NCI-H2196 (cell line): ENCODE measurements around the gene TC2N.
"Not testable (repeated sequence)": the region's sequence is repeated elsewhere in the genome, so short reads cannot be mapped to it uniquely, and the experiment has no call there.

Experiments used
- DNase-seq: peaks from one replicate; lab custom pipeline; 2025; ENCODE audit not compliant: unreplicated experiment; lab: John Stamatoyannopoulos, UW

The TC2N gene

DNA sequence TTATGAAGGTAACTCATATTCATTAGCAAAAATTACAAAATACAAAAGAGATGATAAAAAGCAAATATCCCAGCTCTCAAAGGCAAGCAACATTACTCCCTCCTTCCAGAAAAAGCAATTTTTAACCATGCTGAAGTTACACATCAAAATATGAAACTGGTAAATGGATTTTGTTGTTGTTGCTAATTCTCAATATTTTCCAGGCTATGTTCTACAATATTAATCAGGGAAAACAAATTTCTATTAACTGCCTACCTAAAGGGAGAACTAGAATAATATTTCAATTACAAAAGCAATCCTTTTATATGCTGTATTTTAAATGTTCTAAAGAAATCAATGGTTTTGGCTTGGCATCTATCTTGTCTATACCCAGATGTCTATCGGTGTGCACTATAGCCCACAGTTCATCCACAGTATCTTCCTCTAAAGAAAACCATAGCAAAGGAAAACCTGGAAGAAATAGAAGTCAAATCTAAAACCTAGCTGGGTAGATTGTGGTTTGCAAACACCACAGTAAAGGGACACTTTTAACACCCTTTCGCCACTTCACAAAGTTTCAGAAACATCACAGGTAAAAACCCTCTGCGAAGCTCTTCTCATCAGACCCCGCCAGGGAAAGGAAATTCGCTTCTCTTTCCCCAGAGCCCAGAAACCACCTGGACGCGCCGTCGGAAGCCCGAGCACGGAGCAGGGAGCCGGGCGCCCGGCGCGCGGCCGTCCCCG, 32.0 kb downstream of the TC2N start:
- DNase-seq: peak; percentile 1

DNA sequence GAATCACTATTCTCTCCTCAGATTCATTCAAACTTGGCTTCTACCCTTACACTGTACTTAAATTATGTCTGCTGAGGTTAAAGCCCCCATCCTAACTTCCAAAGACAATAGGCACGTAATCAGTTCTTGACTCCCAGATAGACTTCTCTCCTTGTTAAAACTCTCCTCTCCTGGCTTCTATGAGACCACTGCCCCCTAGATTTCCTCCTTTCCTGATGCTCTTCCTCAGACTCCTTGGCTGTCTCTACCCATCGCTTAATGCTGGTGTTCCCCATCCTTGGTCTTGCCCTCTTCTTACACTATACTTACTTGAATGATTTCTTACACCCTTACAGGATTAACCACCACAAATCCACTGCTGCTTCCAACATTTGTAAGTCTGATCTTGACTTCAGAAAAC, 32.8 kb downstream of the TC2N start:
- DNase-seq: no peak

DNA sequence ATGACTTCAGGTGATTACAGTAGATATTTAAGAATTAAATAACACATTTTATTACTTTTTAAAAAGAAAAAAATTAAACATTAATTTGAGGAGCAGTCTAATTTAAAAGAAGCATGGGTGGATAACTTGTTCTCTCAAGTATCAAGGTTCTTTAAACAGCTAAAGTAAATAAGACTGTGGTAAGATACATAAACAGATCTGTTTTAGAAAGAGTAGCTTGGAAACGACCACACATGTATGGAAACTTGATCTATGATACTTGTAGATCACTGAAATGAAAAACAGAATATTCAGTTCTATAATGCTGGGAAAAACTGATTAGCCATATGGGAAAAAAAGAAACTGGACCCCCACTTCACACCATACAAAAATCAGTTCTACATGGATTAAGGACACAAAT, 36.0 kb downstream of the TC2N start:
- DNase-seq: no peak

DNA sequence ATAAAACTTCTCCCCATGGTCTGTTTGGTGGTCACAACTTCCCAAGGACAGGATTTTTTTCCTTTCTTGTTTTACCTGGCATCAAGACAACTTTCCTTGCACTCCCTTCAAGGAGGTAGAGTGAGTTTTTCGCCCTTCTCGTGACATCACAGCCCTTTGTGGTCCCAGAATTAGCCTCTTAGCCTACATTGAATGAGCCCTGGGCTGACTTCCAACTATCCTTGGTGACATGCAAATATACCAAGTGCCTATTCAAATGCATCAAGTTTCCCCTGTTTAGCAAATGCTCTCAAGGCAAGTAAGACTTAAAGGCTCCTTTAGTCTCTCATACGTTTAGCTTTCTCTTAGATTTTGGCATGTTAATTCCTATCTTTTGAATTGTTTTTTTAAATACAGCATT, 36.6 kb downstream of the TC2N start:
- DNase-seq: peak; percentile 77

DNA sequence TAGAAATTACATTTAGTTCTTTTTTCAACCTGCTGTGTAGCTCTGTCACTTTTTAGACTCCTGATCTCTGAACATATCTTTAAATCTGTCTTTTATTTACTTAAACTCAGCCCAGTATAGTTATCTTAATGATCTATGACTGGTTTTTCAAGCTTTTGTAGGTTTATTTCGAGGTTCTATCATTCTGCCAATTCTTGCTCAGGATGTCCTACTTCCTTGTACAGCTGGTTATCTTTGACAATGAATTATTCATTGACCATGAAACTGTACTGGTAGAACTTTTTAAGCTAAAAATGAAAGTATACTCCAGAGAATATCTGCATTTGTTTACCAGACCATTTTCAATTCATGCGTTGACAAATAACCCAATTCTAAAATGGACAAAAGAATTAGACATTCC, 37.8 kb downstream of the TC2N start:
- DNase-seq: no peak

DNA sequence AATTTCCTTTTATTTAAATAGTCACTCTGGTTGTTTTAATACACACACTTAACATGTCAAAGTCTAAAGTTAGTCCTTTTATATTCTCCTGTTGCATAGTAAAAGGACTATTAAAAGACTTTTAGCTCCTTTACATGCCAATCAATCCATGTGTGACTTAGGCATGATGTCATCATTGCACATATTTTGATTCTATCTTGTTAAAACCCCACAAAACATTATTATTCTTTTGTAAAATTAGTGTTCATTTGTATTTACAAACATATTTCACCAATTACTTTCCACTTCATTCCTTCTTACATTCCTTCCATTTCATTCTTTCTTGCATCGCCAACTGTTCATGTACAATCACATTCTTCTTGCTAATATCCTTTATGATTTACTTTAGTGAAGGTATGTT, 39.6 kb downstream of the TC2N start:
- DNase-seq: no peak

DNA sequence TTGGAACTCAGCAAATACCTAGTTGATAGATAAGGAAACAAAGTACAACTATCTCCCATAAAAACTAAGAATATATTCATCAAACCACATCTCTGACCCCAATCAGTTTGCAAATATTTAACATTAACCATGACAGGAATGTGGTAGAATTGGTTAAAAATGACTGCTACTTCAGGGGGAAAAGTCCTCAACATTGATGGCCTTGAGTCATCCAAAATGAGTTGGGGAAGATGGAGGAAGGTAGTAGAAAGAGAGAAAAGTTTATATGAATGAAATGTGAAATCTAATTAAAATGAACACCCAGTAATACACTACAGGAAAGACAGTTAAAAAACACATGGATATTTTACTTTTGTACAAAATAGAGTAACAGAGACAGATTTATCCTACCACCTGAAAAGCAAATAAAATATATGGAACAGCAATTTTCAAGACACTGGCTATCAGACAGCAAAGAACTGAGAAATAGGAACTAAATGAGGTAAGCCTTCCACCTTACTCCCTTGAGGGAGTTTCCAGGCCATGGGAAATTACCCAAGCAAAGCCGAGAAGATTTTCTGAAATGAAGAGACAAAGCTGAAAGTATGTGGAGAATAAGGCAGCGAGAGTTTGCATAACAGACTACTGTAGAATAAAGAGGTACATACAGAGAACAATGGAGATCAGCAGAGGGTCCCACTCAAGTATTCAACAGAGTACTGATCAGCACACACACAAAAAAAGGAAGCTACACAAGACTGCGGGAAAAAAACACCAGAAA, 49.6 kb downstream of the TC2N start:
- no peak for DNase-seq

DNA sequence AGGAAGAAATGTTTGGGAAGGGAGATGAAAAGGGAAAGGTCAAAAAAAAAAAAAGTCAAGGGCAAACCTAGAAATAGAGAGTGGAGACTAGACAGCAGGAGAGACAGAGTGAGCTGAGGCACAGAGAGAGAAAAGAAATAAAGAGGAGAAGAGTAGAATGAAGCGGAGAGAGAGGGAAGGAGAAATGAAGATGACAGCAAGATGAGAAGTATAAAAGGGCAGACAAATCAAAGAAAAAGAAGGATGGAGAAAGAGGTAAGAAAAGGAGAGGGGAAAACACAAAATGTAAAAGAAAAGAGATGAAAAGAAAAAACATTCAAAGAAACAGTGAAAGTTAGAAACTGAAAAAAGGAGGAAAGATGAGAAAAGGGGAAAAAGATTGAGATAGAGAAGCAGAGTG, 53.0 kb downstream of the TC2N start:
- DNase-seq: no peak

DNA sequence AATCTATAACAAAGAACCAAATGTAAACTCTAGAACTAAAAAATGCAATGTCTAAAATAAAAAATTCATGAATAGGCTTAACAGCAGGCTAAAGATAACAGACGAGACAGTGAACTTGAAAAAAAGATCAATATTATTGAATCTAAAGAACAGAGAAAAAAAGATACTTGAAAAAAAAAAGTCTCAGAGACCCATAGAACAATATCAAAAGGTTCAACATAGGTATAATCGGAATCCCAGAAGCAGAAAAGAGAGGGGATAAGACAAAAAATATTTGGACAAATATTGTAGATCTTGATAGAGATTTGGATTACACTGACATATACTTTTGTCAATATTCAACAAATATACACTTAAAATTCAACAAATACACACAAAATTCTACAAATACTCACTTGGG, 56.6 kb downstream of the TC2N start:
- no peak for DNase-seq

DNA sequence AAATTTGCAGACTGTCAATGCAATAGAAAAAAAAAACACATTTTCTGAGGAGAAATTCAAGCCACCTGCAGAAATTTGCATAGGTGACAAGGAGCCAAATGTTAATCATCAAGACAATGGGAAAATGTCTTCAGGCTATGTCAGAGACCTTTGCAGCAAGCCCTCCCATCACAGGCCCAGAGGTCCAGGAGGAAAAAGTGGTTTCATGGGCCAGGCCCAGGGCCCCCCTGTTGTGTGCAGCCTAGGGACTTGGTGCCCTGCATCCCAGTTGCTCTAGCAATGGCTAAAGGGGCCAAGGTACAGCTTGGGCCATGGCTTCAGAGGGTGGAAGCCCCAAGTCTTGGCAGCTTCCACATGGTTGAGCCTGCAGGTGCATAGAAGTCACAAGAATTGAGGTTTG, 60.6 kb downstream of the TC2N start:
- no peak for DNase-seq

DNA sequence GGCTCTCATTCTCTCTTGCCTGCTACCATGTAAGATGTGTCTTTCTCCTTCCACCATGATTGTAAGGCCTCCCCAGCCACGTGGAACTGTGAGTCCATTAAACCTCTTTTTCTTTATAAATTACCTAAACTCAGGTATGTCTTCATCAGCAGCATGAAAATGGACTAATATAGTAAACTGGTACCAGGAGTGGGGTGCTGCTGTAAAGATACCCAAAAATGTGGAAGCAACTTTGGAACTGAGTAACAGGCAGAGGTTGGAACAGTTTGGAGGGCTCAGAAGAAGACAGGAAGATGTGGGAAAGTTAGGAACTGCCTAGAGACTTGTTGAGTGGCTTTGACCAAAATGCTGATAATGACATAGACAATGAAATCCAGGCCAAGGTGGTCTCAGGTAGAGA, 61.2 kb downstream of the TC2N start:
- DNase-seq: not testable (repeated sequence)

DNA sequence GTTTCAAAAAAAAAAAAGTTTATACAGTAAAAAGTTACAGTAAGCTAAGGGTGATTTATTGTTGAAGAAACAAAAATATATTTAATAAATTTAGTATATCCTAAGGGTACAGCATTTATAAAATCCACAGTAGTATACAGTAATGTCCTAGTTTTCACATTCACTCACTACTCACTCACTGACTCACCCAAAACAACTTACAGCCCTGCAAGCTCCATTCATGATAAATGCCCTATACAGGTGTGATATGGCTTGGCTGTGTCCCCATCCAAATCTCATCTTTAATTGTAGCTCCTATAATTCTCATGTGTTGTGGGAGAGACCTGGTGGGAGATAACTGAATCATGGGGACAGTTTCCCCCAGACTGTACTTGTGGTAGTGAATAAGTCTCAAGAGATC, 61.7 kb downstream of the TC2N start:
- DNase-seq: no peak

DNA sequence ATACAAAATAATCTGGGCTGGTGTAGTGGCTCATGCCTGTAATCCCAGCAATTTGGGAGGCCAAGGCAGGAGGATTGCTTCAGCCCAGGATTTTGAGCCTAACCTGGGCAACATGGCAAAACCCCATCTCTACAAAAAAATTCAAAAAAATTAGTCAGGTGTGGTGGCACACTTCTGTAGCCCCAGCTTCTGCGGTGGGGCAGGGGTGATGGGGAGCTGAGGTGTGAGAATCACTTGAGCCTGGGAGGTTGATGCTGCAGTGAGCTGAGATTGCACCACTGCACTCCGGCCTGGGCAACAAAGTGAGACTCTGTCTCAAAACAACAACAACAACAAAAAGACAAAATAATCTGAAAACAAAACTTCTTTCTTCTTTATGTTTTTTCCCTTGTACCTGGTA, 66.0 kb downstream of the TC2N start:
- no peak for DNase-seq

DNA sequence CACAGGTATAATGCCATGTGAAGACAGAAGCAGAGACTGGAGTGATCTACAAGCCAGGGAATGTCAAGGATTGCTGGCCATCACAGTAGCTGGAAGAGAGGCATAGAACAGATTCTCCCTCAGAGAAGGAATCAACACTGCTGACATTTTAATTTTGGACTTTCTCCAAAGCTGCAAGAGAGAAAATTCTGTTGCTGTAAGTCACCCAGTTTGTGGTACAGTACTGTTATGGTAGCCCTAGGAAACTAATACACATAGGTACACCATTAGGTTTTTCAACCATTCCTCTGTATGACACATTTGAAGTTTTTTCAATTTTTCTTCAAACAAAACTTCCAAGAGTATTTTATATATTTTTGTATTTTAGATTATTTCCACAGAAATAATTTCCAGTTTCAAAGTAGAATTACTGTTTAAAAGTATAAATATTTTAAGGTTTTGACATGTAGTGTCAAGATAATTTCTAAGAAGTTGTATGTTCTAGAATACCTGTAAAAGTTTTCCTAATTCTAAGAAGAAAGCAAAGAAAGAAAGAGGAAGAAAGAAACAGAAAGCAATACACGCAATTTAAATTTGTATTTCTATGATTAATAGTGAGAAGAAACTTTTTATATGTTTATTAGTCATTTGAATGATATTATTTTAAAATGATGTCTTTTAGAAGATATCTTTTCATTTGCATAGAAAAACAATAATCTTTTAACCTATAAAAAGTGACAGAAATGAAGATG, 70.6 kb downstream of the TC2N start:
- DNase-seq: no peak

DNA sequence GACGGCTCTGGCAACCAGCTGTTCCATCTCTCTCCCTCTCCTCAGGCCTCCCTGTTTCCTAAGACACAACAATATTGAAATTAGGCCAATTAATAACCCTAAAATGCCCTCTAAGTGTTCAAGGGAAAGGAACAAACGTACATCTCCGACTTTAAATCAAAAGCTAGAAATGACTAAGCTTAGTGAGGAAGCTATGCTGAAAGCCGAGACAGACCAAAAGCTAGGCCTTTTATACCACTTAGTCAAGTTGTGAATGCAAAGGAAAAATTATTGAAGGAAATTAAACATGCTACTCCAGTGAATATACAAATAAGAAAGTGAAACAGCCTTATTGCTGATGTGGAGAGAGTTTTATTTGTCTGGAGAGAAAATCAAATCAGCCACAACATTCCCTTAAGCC, 73.6 kb downstream of the TC2N start:
- no peak for DNase-seq

DNA sequence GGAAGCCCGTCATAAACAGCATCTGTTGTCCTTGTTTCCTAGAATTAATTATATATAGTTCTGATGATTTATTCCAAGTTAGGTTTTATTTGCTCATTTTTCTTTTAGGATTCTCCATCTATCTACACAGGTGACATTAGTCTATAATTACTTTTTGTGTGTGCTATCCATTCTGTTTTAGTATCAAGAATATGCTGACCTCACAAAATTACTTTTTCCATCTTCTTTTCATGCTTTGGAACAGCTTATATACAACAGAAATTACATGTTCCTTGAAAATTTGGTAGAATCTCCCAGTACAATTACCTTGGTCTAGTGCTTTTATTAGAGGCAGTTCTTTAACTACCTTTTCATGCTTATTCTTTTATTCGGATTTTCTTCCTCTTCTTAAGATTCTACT, 81.1 kb downstream of the TC2N start:
- DNase-seq: no peak

DNA sequence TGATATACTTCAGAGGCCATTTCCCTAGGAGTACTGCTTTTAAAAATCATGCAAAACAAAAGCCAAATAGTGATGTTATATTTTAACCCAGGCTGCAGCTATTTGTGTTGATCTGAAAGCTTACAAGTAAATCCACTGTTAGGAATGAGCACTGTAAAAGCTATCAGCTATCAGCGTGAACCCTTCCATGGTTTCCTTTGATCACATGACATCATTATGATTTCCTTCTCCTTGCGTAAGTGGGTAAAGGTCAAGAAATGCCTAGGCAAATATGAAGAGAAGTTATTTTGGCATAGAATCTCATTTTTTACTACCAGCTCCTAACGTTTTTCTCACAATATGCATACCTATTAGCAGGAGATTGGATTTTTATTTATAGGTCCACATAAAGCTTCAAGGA, 86.9 kb downstream of the TC2N start:
- DNase-seq: no peak

DNA sequence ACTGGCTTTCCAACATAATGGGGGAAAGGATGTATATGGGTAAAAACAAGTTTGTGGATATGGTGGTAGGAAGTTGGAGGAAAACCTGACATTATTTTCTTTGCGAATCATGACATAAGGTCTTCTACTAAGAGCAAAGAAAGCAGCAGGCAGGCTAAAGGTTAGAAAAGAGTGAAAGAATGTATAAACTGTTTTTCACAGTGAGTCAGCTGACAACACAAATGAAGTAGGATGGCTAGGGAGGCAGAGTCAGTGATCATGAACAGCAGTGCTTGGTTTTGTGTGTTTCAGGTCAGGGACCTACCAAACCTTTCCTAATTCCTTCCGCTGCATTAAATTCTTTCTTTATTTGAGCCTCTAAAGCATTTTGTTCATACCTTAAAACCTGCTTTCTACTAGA, 89.1 kb downstream of the TC2N start:
- DNase-seq: no peak

DNA sequence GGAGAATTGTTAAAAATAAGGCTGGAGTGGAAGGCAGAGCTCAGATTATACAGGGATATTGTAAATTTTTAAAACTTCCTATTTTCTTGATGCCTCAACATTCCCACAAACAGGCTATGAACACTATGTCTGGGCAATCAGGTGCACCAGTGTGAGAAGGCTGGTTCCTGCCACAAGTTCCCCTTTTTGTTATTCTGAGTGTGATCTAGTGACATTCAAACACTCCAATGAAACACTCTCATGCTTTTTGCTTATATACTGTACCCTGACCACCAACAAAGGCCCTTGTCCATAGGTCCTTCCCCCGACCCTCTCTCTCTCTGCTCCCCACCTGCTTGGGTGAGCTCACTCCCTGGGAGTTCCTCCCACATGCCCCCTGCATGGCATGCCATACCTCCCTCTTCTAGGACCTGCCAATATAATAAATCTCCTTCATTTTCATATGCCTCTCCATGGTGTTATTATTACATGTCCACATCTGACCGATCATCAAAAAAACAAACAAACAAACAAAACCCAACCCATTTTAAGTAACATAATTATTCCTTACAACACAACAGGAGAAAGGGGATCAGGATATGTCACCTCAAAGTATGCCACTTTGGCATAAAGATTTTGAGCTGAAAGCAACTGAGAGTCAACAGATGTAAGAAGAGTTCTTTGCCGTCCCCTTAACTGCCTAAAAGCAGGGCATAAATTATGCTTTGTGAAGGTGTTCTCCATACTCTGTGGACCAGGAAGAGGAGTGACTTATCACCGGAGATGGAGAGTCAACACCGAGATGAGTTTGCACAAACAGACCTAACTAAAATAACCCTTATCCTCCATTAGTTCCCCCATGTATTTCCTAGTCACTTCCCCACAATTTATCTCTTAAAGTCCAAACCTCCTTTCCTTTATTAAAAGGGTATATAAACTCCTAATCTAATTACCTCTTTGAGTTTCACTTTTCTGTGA, 92.9 kb downstream of the TC2N start:
- no peak for DNase-seq

DNA sequence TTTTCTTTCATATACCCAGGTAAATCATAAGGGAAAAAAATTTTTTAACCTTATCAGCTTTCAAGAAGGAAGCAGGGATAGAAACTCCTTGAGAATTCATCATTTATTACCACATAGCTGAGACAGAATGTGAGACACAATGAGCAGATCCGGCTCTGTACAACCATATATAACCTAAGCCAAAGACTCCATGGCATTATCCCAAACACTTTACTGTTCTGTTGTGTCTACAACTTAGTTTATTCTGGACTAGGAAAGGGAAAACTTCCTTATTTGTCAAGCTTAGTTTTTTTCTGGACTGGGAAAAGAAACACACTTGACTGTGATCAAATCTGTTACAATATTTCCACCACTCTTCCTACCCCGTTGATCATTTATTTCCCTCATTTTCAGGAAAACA, 97.2 kb downstream of the TC2N start:
- DNase-seq: no peak
